Inferior parietal cortex (tissue), 1 donor: ENCODE data around the gene FCHSD2.
"Not testable (repeated sequence)": the region's sequence is repeated elsewhere in the genome, so short reads cannot be mapped to it uniquely, and the experiment has no call there.

Experiments used
- DNase-seq: peaks from one replicate; pipeline ENCODE4 v3.0.0-alpha.2; 2016; ENCODE audit errors: extremely low spot score

FCHSD2 gene

GRCh38 chr11:73123892-73124291, 18.2 kb downstream of the FCHSD2 start:
- not testable (repeated sequence) for DNase-seq

GRCh38 chr11:73121692-73122091, 20.4 kb downstream of the FCHSD2 start:
- no peak for DNase-seq

- no peak for DNase-seq
Observed at GRCh38 chr11:73117071-73117470, 25.0 kb downstream of the FCHSD2 start.

- DNase-seq, result no peak
Observed at GRCh38 chr11:73116636-73117035, 25.5 kb downstream of the FCHSD2 start.

- DNase-seq, result no peak
Observed at GRCh38 chr11:73114835-73115220, 27.3 kb downstream of the FCHSD2 start.

GRCh38 chr11:73114110-73114834, 27.8 kb downstream of the FCHSD2 start:
- no peak for DNase-seq

- DNase-seq, result no peak
Observed at GRCh38 chr11:73113426-73113825, 28.7 kb downstream of the FCHSD2 start.

- no peak for DNase-seq
Observed at GRCh38 chr11:73107597-73107996, 34.5 kb downstream of the FCHSD2 start.

- no peak for DNase-seq
Observed at GRCh38 chr11:73106347-73106746, 35.8 kb downstream of the FCHSD2 start.

GRCh38 chr11:73100578-73100977, 41.5 kb downstream of the FCHSD2 start:
- no peak for DNase-seq

GRCh38 chr11:73099512-73100266, 42.4 kb downstream of the FCHSD2 start:
- no peak for DNase-seq

GRCh38 chr11:73095613-73096012, 46.5 kb downstream of the FCHSD2 start:
- DNase-seq, result peak; percentile 28

GRCh38 chr11:73091521-73092305, 50.4 kb downstream of the FCHSD2 start:
- no peak for DNase-seq

GRCh38 chr11:73087730-73088129, 54.4 kb downstream of the FCHSD2 start:
- no peak for DNase-seq

- DNase-seq, result no peak
Observed at GRCh38 chr11:73085189-73085875, 56.8 kb downstream of the FCHSD2 start.

GRCh38 chr11:73078631-73079030, 63.5 kb downstream of the FCHSD2 start:
- DNase-seq, result no peak

GRCh38 chr11:73077454-73077853, 64.7 kb downstream of the FCHSD2 start:
- DNase-seq, result no peak

- no peak for DNase-seq
Observed at GRCh38 chr11:73074319-73074718, 67.8 kb downstream of the FCHSD2 start.

GRCh38 chr11:73072935-73073481, 69.1 kb downstream of the FCHSD2 start:
- DNase-seq, result no peak

GRCh38 chr11:73070653-73071052, 71.5 kb downstream of the FCHSD2 start:
- DNase-seq, result no peak

GRCh38 chr11:73061857-73062424, 80.2 kb downstream of the FCHSD2 start:
- DNase-seq, result not testable (repeated sequence)
